ENCODE data around the gene ARHGEF26. TPM values are rescaled to one million over a fixed set of nuclear protein-coding genes. Genes with fewer than 3 reads are reported as not detected.
A peak's percentile ranks its signal among the peaks of the same experiment; 100 is the strongest.

ARHGEF26 gene
- polyA plus RNA-seq, 6 donors from 2014 or later = 0.11 to 0.22 (median 0.14) TPM; not detected in 2

- no peaks in the 10 kb centered on the region for H3K4me1 Mint-ChIP-seq
- ATAC-seq (ENCODE audit: low read depth in 2 of 2) (no peak), DNase-seq (no peak)
- H3K4me3 Mint-ChIP-seq = no peak overlapping the region
- H3K27me3 Mint-ChIP-seq = peaks cover 0 to 5% (median 4%) of the 10 kb centered on the region in 3 donors
- no peaks in the 10 kb centered on the region for H3K36me3 Mint-ChIP-seq
- H3K27ac Mint-ChIP-seq = no peak overlapping the region
- no peaks in the 10 kb centered on the region for H3K9me3 Mint-ChIP-seq
Observed at GRCh38 chr3:154100556-154100955, 20.6 kb upstream of the ARHGEF26 start.

GRCh38 chr3:154101250-154101649 is 19.9 kb upstream of the ARHGEF26 start:
- H3K36me3 Mint-ChIP-seq = no peaks in the 10 kb centered on the region

GRCh38 chr3:154102225-154102624 is 19.0 kb upstream of the ARHGEF26 start:
- H3K27ac Mint-ChIP-seq = no peak overlapping the region
- H3K4me3 Mint-ChIP-seq = no peak overlapping the region
- no peaks in the 10 kb centered on the region for H3K36me3 Mint-ChIP-seq
- H3K9me3 Mint-ChIP-seq = no peaks in the 10 kb centered on the region
- no peaks in the 10 kb centered on the region for H3K4me1 Mint-ChIP-seq
- DNase-seq (no peak), ATAC-seq (ENCODE audit: low read depth in 2 of 2) (no peak)
- peaks cover 0 to 5% (median 4%) of the 10 kb centered on the region in 3 donors for H3K27me3 Mint-ChIP-seq

More at GRCh38 chr3:154101250-154101649, 19.9 kb upstream of the ARHGEF26 start:
- Mint-ChIP-seq H3K9me3 (no peaks in the 10 kb centered on the region), H3K4me1 (no peaks in the 10 kb centered on the region), H3K27me3 (peaks cover 0 to 5% (median 4%) of the 10 kb centered on the region in 3 donors), H3K4me3 (no peak overlapping the region), H3K27ac (no peak overlapping the region)
- DNase-seq (no peak), ATAC-seq (ENCODE audit: low read depth in 2 of 2) (no peak)

GRCh38 chr3:154105218-154105975 is 15.8 kb upstream of the ARHGEF26 start:
- H3K27me3 Mint-ChIP-seq = peaks cover 0 to 5% (median 4%) of the 10 kb centered on the region in 3 donors
- H3K9me3 Mint-ChIP-seq = no peaks in the 10 kb centered on the region
- DNase-seq (no peak), ATAC-seq (ENCODE audit: low read depth in 2 of 2) (no peak)
- H3K4me3 Mint-ChIP-seq = no peak overlapping the region
- no peaks in the 10 kb centered on the region for H3K36me3 Mint-ChIP-seq
- H3K4me1 Mint-ChIP-seq = no peaks in the 10 kb centered on the region
- no peak overlapping the region for H3K27ac Mint-ChIP-seq

- Mint-ChIP-seq H3K36me3 (no peaks in the 10 kb centered on the region), H3K4me1 (no peaks in the 10 kb centered on the region), H3K27me3 (peaks cover 5 to 22% (median 16%) of the 10 kb centered on the region in 3 donors), H3K27ac (no peak overlapping the region), H3K4me3 (no peak overlapping the region), H3K9me3 (no peaks in the 10 kb centered on the region)
- ATAC-seq (ENCODE audit: low read depth in 2 of 2) (no peak), DNase-seq (no peak)
Observed at GRCh38 chr3:154111365-154111935, 9.7 kb upstream of the ARHGEF26 start.

- Mint-ChIP-seq H3K27me3 (peaks cover 11 to 28% (median 22%) of the 10 kb centered on the region in 3 donors), H3K4me3 (no peak overlapping the region), H3K9me3 (peaks cover 0 to 4% (median 0%) of the 10 kb centered on the region in 7 donors)
Observed at GRCh38 chr3:154112146-154112852, 8.9 kb upstream of the ARHGEF26 start.

GRCh38 chr3:154113609-154114008 is 7.6 kb upstream of the ARHGEF26 start:
- no peak for ATAC-seq (ENCODE audit: low read depth in 2 of 2)
- no peak overlapping the region for H3K27ac Mint-ChIP-seq
- no peak for DNase-seq
- peaks cover 21 to 37% (median 33%) of the 10 kb centered on the region in 3 donors for H3K27me3 Mint-ChIP-seq
- H3K4me1 Mint-ChIP-seq = no peaks in the 10 kb centered on the region
- no peaks in the 10 kb centered on the region for H3K36me3 Mint-ChIP-seq
- H3K4me3 Mint-ChIP-seq = no peak overlapping the region
- H3K9me3 Mint-ChIP-seq = peaks cover 0 to 4% (median 2%) of the 10 kb centered on the region in 7 donors

More at GRCh38 chr3:154112146-154112852, 8.9 kb upstream of the ARHGEF26 start:
- DNase-seq (no peak), ATAC-seq (ENCODE audit: low read depth in 2 of 2) (no peak)
- Mint-ChIP-seq H3K27ac (no peak overlapping the region), H3K36me3 (no peaks in the 10 kb centered on the region), H3K4me1 (no peaks in the 10 kb centered on the region)

- H3K27ac Mint-ChIP-seq = no peak overlapping the region
- DNase-seq (no peak), ATAC-seq (ENCODE audit: low read depth in 2 of 2) (no peak)
- no peak overlapping the region for H3K4me3 Mint-ChIP-seq
- H3K4me1 Mint-ChIP-seq = peaks cover 0 to 2% (median 0%) of the 10 kb centered on the region in 3 donors
- peaks cover 33 to 52% (median 51%) of the 10 kb centered on the region in 3 donors for H3K27me3 Mint-ChIP-seq
- no peaks in the 10 kb centered on the region for H3K36me3 Mint-ChIP-seq
- H3K9me3 Mint-ChIP-seq = peaks cover 0 to 6% (median 2%) of the 10 kb centered on the region in 7 donors
Observed at GRCh38 chr3:154115332-154115731, 5.9 kb upstream of the ARHGEF26 start.

GRCh38 chr3:154119951-154120350 is 1.2 kb upstream of the ARHGEF26 start:
- DNase-seq (no peak), ATAC-seq (ENCODE audit: low read depth in 2 of 2) (no peak)
- Mint-ChIP-seq H3K27me3 (peaks cover 45 to 71% (median 56%) of the 10 kb centered on the region in 3 donors), H3K36me3 (no peaks in the 10 kb centered on the region), H3K27ac (no peak overlapping the region), H3K9me3 (peaks cover 0 to 6% (median 4%) of the 10 kb centered on the region in 7 donors), H3K4me1 (peaks cover 11 to 29% (median 19%) of the 10 kb centered on the region in 3 donors), H3K4me3 (peak overlapping the region in 3 of 8 donors; percentile 17 to 76 (median 75))

- Mint-ChIP-seq H3K9me3 (peaks cover 0 to 6% (median 3%) of the 10 kb centered on the region in 7 donors), H3K27me3 (peaks cover 52 to 70% (median 54%) of the 10 kb centered on the region in 3 donors), H3K4me3 (peak overlapping the region; percentile 75 to 91 (median 86)), H3K4me1 (peaks cover 11 to 29% (median 19%) of the 10 kb centered on the region in 3 donors), H3K27ac (peak overlapping the region in 2 of 6 donors; percentile 57 to 74), H3K36me3 (no peaks in the 10 kb centered on the region)
- peak; percentile 56 to 60 for ATAC-seq (ENCODE audit: low read depth in 2 of 2)
- DNase-seq = peak; percentile 7
Observed at GRCh38 chr3:154121701-154122551, 736 bp downstream of the ARHGEF26 start.

GRCh38 chr3:154122552-154122911 is 1.3 kb downstream of the ARHGEF26 start:
- H3K36me3 Mint-ChIP-seq = no peaks in the 10 kb centered on the region
- H3K27me3 Mint-ChIP-seq = peaks cover 46 to 63% (median 48%) of the 10 kb centered on the region in 3 donors
- H3K27ac Mint-ChIP-seq = no peak overlapping the region
- H3K4me1 Mint-ChIP-seq = peaks cover 11 to 29% (median 19%) of the 10 kb centered on the region in 3 donors
- ATAC-seq (ENCODE audit: low read depth in 2 of 2) (no peak), DNase-seq (no peak)
- H3K9me3 Mint-ChIP-seq = peaks cover 0 to 4% (median 2%) of the 10 kb centered on the region in 7 donors
- peak overlapping the region; percentile 75 to 91 (median 86) for H3K4me3 Mint-ChIP-seq

- Mint-ChIP-seq H3K27ac (peak overlapping the region in 2 of 6 donors; percentile 4 to 69), H3K36me3 (no peaks in the 10 kb centered on the region), H3K9me3 (peaks cover 0 to 4% (median 0%) of the 10 kb centered on the region in 7 donors), H3K4me1 (peaks cover 11 to 29% (median 19%) of the 10 kb centered on the region in 3 donors), H3K27me3 (peaks cover 42 to 59% (median 43%) of the 10 kb centered on the region in 3 donors), H3K4me3 (peak overlapping the region; percentile 75 to 91 (median 86))
- no peak for ATAC-seq (ENCODE audit: low read depth in 2 of 2)
- no peak for DNase-seq
Observed at GRCh38 chr3:154122912-154123559, 1.8 kb downstream of the ARHGEF26 start.
